ENCODE results near the gene ECI2. TPM values are rescaled to one million over a fixed set of nuclear protein-coding genes. Genes with fewer than 3 reads are reported as not detected.

Gene ECI2
- total and polyA plus RNA-seq, 11 donors = 120 to 192 (median 145) TPM

GRCh38 chr6:4105980-4106536 lies 29.3 kb downstream of the ECI2 start:
- peaks cover 0 to 21% (median 8%) of the 10 kb centered on the region in 12 donors for H3K4me1 ChIP-seq
- H3K27me3 ChIP-seq = no peaks in the 10 kb centered on the region
- H3K27ac ChIP-seq = no peak overlapping the region
- 69 to 82% (median 80%) methylated on average over 4 of the region's 4 CpGs for WGBS, 4 donors
- H3K9me3 ChIP-seq = no peaks in the 10 kb centered on the region
- TF ChIP-seq POLR2A (IDR thresholded peaks at IDR 0.05) = no peak
- no peak for TF ChIP-seq CTCF (IDR thresholded peaks at IDR 0.05)
- no peaks in the 10 kb centered on the region for H3K36me3 ChIP-seq
- DNase-seq (no peak), ATAC-seq (no peak)
- H3K4me3 ChIP-seq = no peak overlapping the region
- intact Hi-C loops (cut with DNase I) = no loop called here

- no peaks in the 10 kb centered on the region for H3K9me3 ChIP-seq
- DNase-seq (no peak), ATAC-seq (no peak)
- no peaks in the 10 kb centered on the region for H3K27me3 ChIP-seq
- H3K27ac ChIP-seq = no peak overlapping the region
- H3K4me1 ChIP-seq = peaks cover 0 to 4% (median 0%) of the 10 kb centered on the region in 12 donors
- WGBS, 4 donors = 76 to 83% (median 80%) methylated on average over 5 of the region's 5 CpGs
- intact Hi-C loops (cut with DNase I) = no loop called here
- H3K4me3 ChIP-seq = no peak overlapping the region
- TF ChIP-seq POLR2A (IDR thresholded peaks at IDR 0.05) (no peak), CTCF (IDR thresholded peaks at IDR 0.05) (no peak)
- no peaks in the 10 kb centered on the region for H3K36me3 ChIP-seq
These were observed 31.4 kb downstream of the ECI2 start for GRCh38 chr6:4103929-4104328.

- DNase-seq (no peak), ATAC-seq (peak in 1 of 4 donors; percentile 26)
- Histone ChIP-seq H3K27me3 (no peaks in the 10 kb centered on the region), H3K27ac (no peak overlapping the region), H3K4me1 (no peaks in the 10 kb centered on the region), H3K36me3 (no peaks in the 10 kb centered on the region), H3K9me3 (no peaks in the 10 kb centered on the region), H3K4me3 (no peak overlapping the region)
- TF ChIP-seq POLR2A (IDR thresholded peaks at IDR 0.05) = no peak
- no peak for TF ChIP-seq CTCF (IDR thresholded peaks at IDR 0.05)
- 75 to 82% (median 76%) methylated on average over 6 of the region's 6 CpGs for WGBS, 4 donors
- intact Hi-C loops (cut with DNase I) = no loop called here
These were observed 32.6 kb downstream of the ECI2 start for GRCh38 chr6:4102687-4103244.

- H3K4me3 ChIP-seq = no peak overlapping the region
- DNase-seq (no peak), ATAC-seq (no peak)
- intact Hi-C loops (cut with DNase I) = no loop called here
- no peak overlapping the region for H3K27ac ChIP-seq
- WGBS, 4 donors = 57 to 73% (median 61%) methylated on average over 3 of the region's 3 CpGs
- TF ChIP-seq POLR2A (IDR thresholded peaks at IDR 0.05) (no peak), CTCF (IDR thresholded peaks at IDR 0.05) (no peak)
- H3K27me3 ChIP-seq = no peaks in the 10 kb centered on the region
- H3K36me3 ChIP-seq = no peaks in the 10 kb centered on the region
- no peaks in the 10 kb centered on the region for H3K9me3 ChIP-seq
- no peaks in the 10 kb centered on the region for H3K4me1 ChIP-seq
These were observed 34.1 kb downstream of the ECI2 start for GRCh38 chr6:4101298-4101697.

All from heart left ventricle (tissue), 16 donors.